Inflammatory macrophage treated with lipopolysaccharide for 1 hour (primary cell): ENCODE data around the gene PODNL1.
"Not testable (repeated sequence)": the region's sequence is repeated elsewhere in the genome, so short reads cannot be mapped to it uniquely, and the experiment has no call there.

Source experiments
- DNase-seq, 2 donors: peaks; one replicate each; pipeline ENCODE4 v3.0.0-alpha.2; 2020 to 2022

PODNL1 gene

GRCh38 chr19:13938301-13939064, at the start of gene PODNL1:
PODNL1 (minus strand) TSS chr19:13938417; CDS start chr19:13938181, 236 bp downstream.
- DNase-seq = no peak

GRCh38 chr19:13987101-13987890, 49.1 kb upstream of the PODNL1 start:
- no peak for DNase-seq

- DNase-seq = peak; percentile 83 to 91
Observed at GRCh38 chr19:13986348-13986904, 48.2 kb upstream of the PODNL1 start.

GRCh38 chr19:13985771-13986347, 47.6 kb upstream of the PODNL1 start:
- DNase-seq = no peak

GRCh38 chr19:13984875-13985741, 46.9 kb upstream of the PODNL1 start:
- DNase-seq = peak; percentile 21 to 25

GRCh38 chr19:13984186-13984585, 46.0 kb upstream of the PODNL1 start:
- DNase-seq = no peak

- DNase-seq = no peak
Observed at GRCh38 chr19:13983213-13983889, 45.1 kb upstream of the PODNL1 start.

GRCh38 chr19:13982773-13983172, 44.6 kb upstream of the PODNL1 start:
- DNase-seq = no peak

- no peak for DNase-seq
Observed at GRCh38 chr19:13981988-13982501, 43.8 kb upstream of the PODNL1 start.

GRCh38 chr19:13981467-13981866, 43.2 kb upstream of the PODNL1 start:
- DNase-seq = no peak

GRCh38 chr19:13981021-13981420, 42.8 kb upstream of the PODNL1 start:
- DNase-seq = no peak

- DNase-seq = no peak
Observed at GRCh38 chr19:13980340-13980739, 42.1 kb upstream of the PODNL1 start.

- no peak for DNase-seq
Observed at GRCh38 chr19:13979686-13980085, 41.5 kb upstream of the PODNL1 start.

- no peak for DNase-seq
Observed at GRCh38 chr19:13979244-13979615, 41.0 kb upstream of the PODNL1 start.

- no peak for DNase-seq
Observed at GRCh38 chr19:13978351-13979243, 40.4 kb upstream of the PODNL1 start.

GRCh38 chr19:13977803-13978202, 39.6 kb upstream of the PODNL1 start:
- DNase-seq = no peak

GRCh38 chr19:13976446-13976845, 38.2 kb upstream of the PODNL1 start:
- no peak for DNase-seq

GRCh38 chr19:13975870-13976269, 37.7 kb upstream of the PODNL1 start:
- DNase-seq = no peak

GRCh38 chr19:13974073-13974472, 35.9 kb upstream of the PODNL1 start:
- no peak for DNase-seq

- DNase-seq = not testable (repeated sequence)
Observed at GRCh38 chr19:13973479-13973878, 35.3 kb upstream of the PODNL1 start.
